ENCODE measurements around the gene XYLT2. TPM values are rescaled to one million over a fixed set of nuclear protein-coding genes. Genes with fewer than 3 reads are reported as not detected.

The XYLT2 gene
- total RNA-seq, 1 experiment from 2014 or later: 28.5 TPM

GRCh38 chr17:50356418-50356817 lies 10.5 kb downstream of the XYLT2 start:
- intact Hi-C loops (cut with micrococcal nuclease; ENCODE audit: unreplicated experiment) (no loop called here), in situ Hi-C loops (cut with HindIII; ENCODE audit: low pct_unique_long_range_greater_than_20kb, low sequenced_read_pairs) (no loop called here)
- Histone ChIP-seq H3K4me1 (ENCODE audit: control insufficient read depth, insufficient read depth, low read length) (no peaks in the 10 kb centered on the region), H3K9me3 (ENCODE audit: control insufficient read depth, insufficient read depth, low read depth, low read length) (no peaks in the 10 kb centered on the region), H3K36me3 (ENCODE audit: control insufficient read depth, insufficient read depth, low read length) (0 out of 2 replicates have a peak, but pooled peaks cover 2% of the 10 kb centered on the region), H3K27me3 (ENCODE audit: control insufficient read depth, insufficient read depth, low read length) (no peaks in the 10 kb centered on the region), H3K4me3 (ENCODE audit: low read depth in 2 of 2, low read length in 2 of 2) (no peak overlapping the region), H3K27ac (ENCODE audit: low read length) (no peak overlapping the region)
- CTCF ChIA-PET: no interaction called here
- DNase-seq (ENCODE audit: low read depth, low spot score) (no peak), ATAC-seq (no peak)
- POLR2A ChIA-PET: no interaction called here
- BruUV-seq (replicated peaks): no TSS peak
- TF ChIP-seq TCF7L2 (IDR thresholded peaks at IDR 0.05; ENCODE audit: low read depth, low read length): no peak
- TF ChIP-seq, protein P1, sequence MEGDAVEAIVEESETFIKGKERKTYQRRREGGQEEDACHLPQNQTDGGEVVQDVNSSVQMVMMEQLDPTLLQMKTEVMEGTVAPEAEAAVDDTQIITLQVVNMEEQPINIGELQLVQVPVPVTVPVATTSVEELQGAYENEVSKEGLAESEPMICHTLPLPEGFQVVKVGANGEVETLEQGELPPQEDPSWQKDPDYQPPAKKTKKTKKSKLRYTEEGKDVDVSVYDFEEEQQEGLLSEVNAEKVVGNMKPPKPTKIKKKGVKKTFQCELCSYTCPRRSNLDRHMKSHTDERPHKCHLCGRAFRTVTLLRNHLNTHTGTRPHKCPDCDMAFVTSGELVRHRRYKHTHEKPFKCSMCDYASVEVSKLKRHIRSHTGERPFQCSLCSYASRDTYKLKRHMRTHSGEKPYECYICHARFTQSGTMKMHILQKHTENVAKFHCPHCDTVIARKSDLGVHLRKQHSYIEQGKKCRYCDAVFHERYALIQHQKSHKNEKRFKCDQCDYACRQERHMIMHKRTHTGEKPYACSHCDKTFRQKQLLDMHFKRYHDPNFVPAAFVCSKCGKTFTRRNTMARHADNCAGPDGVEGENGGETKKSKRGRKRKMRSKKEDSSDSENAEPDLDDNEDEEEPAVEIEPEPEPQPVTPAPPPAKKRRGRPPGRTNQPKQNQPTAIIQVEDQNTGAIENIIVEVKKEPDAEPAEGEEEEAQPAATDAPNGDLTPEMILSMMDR (IDR thresholded peaks at IDR 0.05): no peak
- TF ChIP-seq SIN3A (IDR thresholded peaks at IDR 0.05; ENCODE audit: borderline replicate concordance, insufficient read depth, low read depth, low read length): no peak
- no peak for TF ChIP-seq REST (IDR thresholded peaks at IDR 0.05; ENCODE audit: insufficient read depth in 1 of 2, low read depth in 2 of 2, low read length in 1 of 2)
- TF ChIP-seq POLR2AphosphoS5 (IDR thresholded peaks at IDR 0.05; ENCODE audit: low read depth, low read length): no peak

DNA sequence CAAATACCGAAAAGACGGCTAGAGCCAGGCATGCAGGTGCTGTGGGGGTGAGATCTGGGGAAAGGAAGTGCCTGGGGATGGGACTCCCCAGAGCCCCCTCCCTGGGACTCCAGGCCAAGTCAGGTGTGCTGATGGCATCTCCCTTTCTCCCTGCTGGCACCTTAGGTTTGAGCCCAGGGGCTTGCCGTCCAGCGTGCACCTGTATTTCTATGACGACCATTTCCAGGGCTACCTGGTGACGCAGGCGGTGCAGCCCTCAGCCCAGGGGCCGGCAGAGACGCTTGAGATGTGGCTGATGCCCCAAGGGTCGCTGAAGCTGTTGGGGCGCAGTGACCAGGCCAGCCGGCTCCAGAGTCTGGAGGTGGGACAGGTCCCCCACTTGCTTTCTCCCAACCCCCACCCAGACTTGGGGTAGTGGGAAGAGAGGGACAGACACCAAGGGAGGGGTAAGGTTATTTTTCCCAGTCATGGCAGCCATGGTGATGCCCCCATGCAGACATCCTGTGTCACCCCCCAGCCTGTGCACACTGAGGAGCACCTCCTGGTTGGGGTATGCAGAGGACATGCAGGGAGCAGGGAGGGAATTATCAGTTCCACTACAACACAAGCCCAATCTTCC lies 11.1 kb downstream of the XYLT2 start:
- BruUV-seq (replicated peaks): no TSS peak
- H3K27ac ChIP-seq (ENCODE audit: low read length): no peak overlapping the region
- POLR2A ChIA-PET: no interaction called here
- DNase-seq (ENCODE audit: low read depth, low spot score) (no peak), ATAC-seq (no peak)
- TF ChIP-seq REST (IDR thresholded peaks at IDR 0.05; ENCODE audit: insufficient read depth in 1 of 2, low read depth in 2 of 2, low read length in 1 of 2): no peak
- no peak for TF ChIP-seq TCF7L2 (IDR thresholded peaks at IDR 0.05; ENCODE audit: low read depth, low read length)
- TF ChIP-seq, protein P1 (IDR thresholded peaks at IDR 0.05): no peak
- H3K36me3 ChIP-seq (ENCODE audit: control insufficient read depth, insufficient read depth, low read length): 0 out of 2 replicates have a peak, but pooled peaks cover 2% of the 10 kb centered on the region
- CTCF ChIA-PET: no interaction called here
- in situ Hi-C loops (cut with HindIII; ENCODE audit: low pct_unique_long_range_greater_than_20kb, low sequenced_read_pairs): no loop called here
- intact Hi-C loops (cut with micrococcal nuclease; ENCODE audit: unreplicated experiment): no loop called here
- H3K4me1 ChIP-seq (ENCODE audit: control insufficient read depth, insufficient read depth, low read length): no peaks in the 10 kb centered on the region
- H3K9me3 ChIP-seq (ENCODE audit: control insufficient read depth, insufficient read depth, low read depth, low read length): no peaks in the 10 kb centered on the region
- H3K4me3 ChIP-seq (ENCODE audit: low read depth in 2 of 2, low read length in 2 of 2): no peak overlapping the region
- no peaks in the 10 kb centered on the region for H3K27me3 ChIP-seq (ENCODE audit: control insufficient read depth, insufficient read depth, low read length)

Data from Panc1 (cell line).